H1 (cell line): ENCODE data around the gene CLEC10A. TPM values are rescaled to one million over a fixed set of nuclear protein-coding genes. Genes with fewer than 3 reads are reported as not detected.

Experiments used
- CHD7 ChIP-seq: fragments of 300-600 bp; sonication (generic); IDR thresholded peaks from 2 replicates; pipeline ENCODE4 v1.7.1; 2012; ENCODE audit warnings: low read length, moderate library complexity, mild to moderate bottlenecking, inconsistent platforms; ENCODE audit not compliant: insufficient replicate concordance
- KDM4A ChIP-seq: IDR thresholded peaks from one replicate; pipeline ENCODE4 v1.7.1; 2012; ENCODE audit warnings: low read depth, mild to moderate bottlenecking, moderate library complexity, low read length, inconsistent platforms; ENCODE audit not compliant: severe bottlenecking
- NRF1 ChIP-seq: IDR thresholded peaks from 2 replicates; pipeline ENCODE4 v1.6.1; 2011; ENCODE audit warnings: mild to moderate bottlenecking, low read depth, low read length, improper control_type of control experiment
- SIN3A ChIP-seq, 2 experiments: IDR thresholded peaks in 1 of 2; conservative IDR thresholded peaks in 1 of 2; 2 replicates each; pipeline ENCODE4 v1.6.1; 2011 to 2012; ENCODE audit warnings: low read length in 2 of 2, improper control_type of control experiment in 1 of 2, low read depth in 1 of 2, mild to moderate bottlenecking in 1 of 2
- TAF1 ChIP-seq: IDR thresholded peaks from 2 replicates; pipeline ENCODE4 v1.6.1; 2011; ENCODE audit warnings: mild to moderate bottlenecking, low read depth, low read length
- TEAD4 ChIP-seq: IDR thresholded peaks from 2 replicates; pipeline ENCODE4 v1.6.1; 2012; ENCODE audit warnings: low read depth, low read length, inconsistent platforms, mixed read lengths
- YY1 ChIP-seq: IDR thresholded peaks from 2 replicates; pipeline ENCODE4 v1.6.1; 2011; ENCODE audit warnings: low read depth, mild to moderate bottlenecking, low read length
- polyA plus RNA-seq, 7 experiments: library from polyadenylated mRNA; depleted of rRNA in 3 of 7; stranded (reverse) in 5 of 7; unstranded in 2 of 7; fragments of >200 nt in 5 of 7; fragments of 200-250 nt in 2 of 7; gene quantifications; 1 replicate in 5 of 7; 2 replicates in 1 of 7; 4 replicates in 1 of 7; pipeline versions ENCODE4 v1.2.1 to v1.2.3, GENCODE V29; 2011 to 2013; ENCODE audit warnings: missing spikeins in 2 of 7, mixed read lengths in 2 of 7
- total RNA-seq: library from RNA; stranded (reverse); fragmentation: NEBNext Ultra II Directional; extraction: Animal tissue kit (Norgen Biotek cat#: 25700); gene quantifications from 2 replicates; pipeline ENCODE4 v1.2.1, GENCODE V29; 2021
- TF ChIP-seq, protein P1 (sequence below): IDR thresholded peaks from 2 replicates; pipeline ENCODE4 v1.6.1; 2011; ENCODE audit warnings: low read depth, mild to moderate bottlenecking, low read length; ENCODE audit not compliant: insufficient read depth
- TF ChIP-seq, protein P2 (sequence below): IDR thresholded peaks from 2 replicates; pipeline ENCODE4 v1.6.1; 2012; ENCODE audit warnings: inconsistent platforms

CLEC10A gene
- total and polyA plus RNA-seq, 2 of the 8 experiments (the other 6 are each of a cell fraction or from before 2014, with no cell fraction given): not detected

DNA sequence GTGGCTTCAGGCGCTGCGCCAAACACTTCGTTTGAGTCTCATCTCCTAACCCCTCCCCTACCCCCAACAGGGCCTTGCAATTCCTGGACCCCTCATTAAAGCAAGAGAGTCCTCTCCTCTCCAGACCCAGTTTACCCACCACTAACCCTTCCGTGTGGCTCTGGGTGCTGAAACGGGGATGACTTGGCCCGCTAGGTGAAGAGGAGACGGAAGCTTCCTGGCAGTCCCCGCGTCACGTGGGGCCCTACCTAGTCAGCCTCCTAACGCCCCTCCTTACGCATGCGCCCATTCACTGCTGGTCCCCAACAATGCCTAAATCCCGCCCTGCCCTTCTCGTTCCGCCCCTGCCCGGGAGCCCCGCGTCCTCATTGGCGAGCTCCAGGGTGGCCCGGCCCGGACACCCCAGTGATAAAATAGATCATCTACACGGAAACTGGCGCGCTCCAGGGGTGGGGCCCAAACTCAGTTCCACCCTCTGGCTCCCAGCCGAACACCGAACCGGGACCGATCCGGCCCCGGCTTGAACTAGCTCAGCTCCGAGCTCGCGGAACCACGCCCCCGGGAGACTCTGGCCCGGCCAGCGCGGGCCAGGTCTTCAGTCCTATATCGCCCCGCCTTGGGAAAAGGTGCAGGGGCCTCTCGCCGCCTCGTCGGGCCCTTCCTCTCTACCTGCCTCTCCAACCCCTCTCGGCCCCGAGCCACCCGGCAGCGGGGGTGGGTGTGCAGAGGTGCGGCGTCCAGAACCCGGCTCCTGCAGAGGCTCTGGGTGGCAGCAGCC, 44.3 kb downstream of the CLEC10A start, which contains the start of gene SLC16A13 (continued):
- TF ChIP-seq TEAD4: 0 out of 2 replicates have a peak, but pooled peaks have one; percentile 6
- TF ChIP-seq NRF1: peak; percentile 76
- TF ChIP-seq KDM4A: peak; percentile 75
- TF ChIP-seq, protein P1, sequence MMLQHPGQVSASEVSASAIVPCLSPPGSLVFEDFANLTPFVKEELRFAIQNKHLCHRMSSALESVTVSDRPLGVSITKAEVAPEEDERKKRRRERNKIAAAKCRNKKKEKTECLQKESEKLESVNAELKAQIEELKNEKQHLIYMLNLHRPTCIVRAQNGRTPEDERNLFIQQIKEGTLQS: peak; percentile 84; the same call in 1 of the 2 replicates
- 0 out of 4 replicates have a peak, but pooled peaks of 1 of the 2 experiments have one; percentile 24 for TF ChIP-seq SIN3A (conservative IDR thresholded peaks at IDR 0.05 in 1 of 2, IDR thresholded peaks at IDR 0.05 in 1 of 2; ENCODE audit: low read depth in 1 of 2, low read length in 2 of 2)
- no peak for TF ChIP-seq CHD7
- no peak for TF ChIP-seq YY1
- peak; percentile 90 for TF ChIP-seq TAF1
- TF ChIP-seq, protein P2, sequence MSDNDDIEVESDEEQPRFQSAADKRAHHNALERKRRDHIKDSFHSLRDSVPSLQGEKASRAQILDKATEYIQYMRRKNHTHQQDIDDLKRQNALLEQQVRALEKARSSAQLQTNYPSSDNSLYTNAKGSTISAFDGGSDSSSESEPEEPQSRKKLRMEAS: peak; percentile 72
